ENCODE data around the gene PDIK1L.

Gene PDIK1L

GRCh38 chr1:26122988-26123973 lies 11.7 kb downstream of the PDIK1L start:
- no peak for DNase-seq (ENCODE audit: low read depth, low spot score)

- no peak for DNase-seq (ENCODE audit: low read depth, low spot score)
Observed at GRCh38 chr1:26124418-26125331, 13.1 kb downstream of the PDIK1L start.

- DNase-seq (ENCODE audit: low read depth, low spot score), result no peak
Observed at GRCh38 chr1:26125382-26125781, 13.8 kb downstream of the PDIK1L start.

- no peak for DNase-seq (ENCODE audit: low read depth, low spot score)
Observed at GRCh38 chr1:26125946-26126320, 14.3 kb downstream of the PDIK1L start.

- DNase-seq (ENCODE audit: low read depth, low spot score), result no peak
Observed at GRCh38 chr1:26126321-26127084, 14.9 kb downstream of the PDIK1L start.

- no peak for DNase-seq (ENCODE audit: low read depth, low spot score)
Observed at GRCh38 chr1:26127235-26128163, 15.9 kb downstream of the PDIK1L start.

- DNase-seq (ENCODE audit: low read depth, low spot score), result no peak
Observed at GRCh38 chr1:26129778-26130177, 18.2 kb downstream of the PDIK1L start.

GRCh38 chr1:26130695-26131094 lies 19.1 kb downstream of the PDIK1L start:
- DNase-seq (ENCODE audit: low read depth, low spot score), result no peak

- no peak for DNase-seq (ENCODE audit: low read depth, low spot score)
Observed at GRCh38 chr1:26132128-26132833, 20.7 kb downstream of the PDIK1L start.

- DNase-seq (ENCODE audit: low read depth, low spot score), result no peak
Observed at GRCh38 chr1:26132834-26133167, 21.2 kb downstream of the PDIK1L start.

GRCh38 chr1:26134466-26134865 lies 22.8 kb downstream of the PDIK1L start:
- no peak for DNase-seq (ENCODE audit: low read depth, low spot score)

- DNase-seq (ENCODE audit: low read depth, low spot score), result no peak
Observed at GRCh38 chr1:26138974-26139558, 27.4 kb downstream of the PDIK1L start.

GRCh38 chr1:26142159-26142558 lies 30.5 kb downstream of the PDIK1L start:
- DNase-seq (ENCODE audit: low read depth, low spot score), result no peak

GRCh38 chr1:26145041-26145959 lies 33.7 kb downstream of the PDIK1L start:
- no peak for DNase-seq (ENCODE audit: low read depth, low spot score)

- no peak for DNase-seq (ENCODE audit: low read depth, low spot score)
Observed at GRCh38 chr1:26145960-26146294, 34.3 kb downstream of the PDIK1L start.

- no peak for DNase-seq (ENCODE audit: low read depth, low spot score)
Observed at GRCh38 chr1:26148887-26149286, 37.3 kb downstream of the PDIK1L start.

GRCh38 chr1:26153966-26154532 lies 42.4 kb downstream of the PDIK1L start:
- DNase-seq (ENCODE audit: low read depth, low spot score), result no peak

GRCh38 chr1:26154750-26155149 lies 43.1 kb downstream of the PDIK1L start:
- no peak for DNase-seq (ENCODE audit: low read depth, low spot score)
